ENCODE data around the gene DMAP1.
"Not testable (repeated sequence)": the region's sequence is repeated elsewhere in the genome, so short reads cannot be mapped to it uniquely, and the experiment has no call there.

DNA sequence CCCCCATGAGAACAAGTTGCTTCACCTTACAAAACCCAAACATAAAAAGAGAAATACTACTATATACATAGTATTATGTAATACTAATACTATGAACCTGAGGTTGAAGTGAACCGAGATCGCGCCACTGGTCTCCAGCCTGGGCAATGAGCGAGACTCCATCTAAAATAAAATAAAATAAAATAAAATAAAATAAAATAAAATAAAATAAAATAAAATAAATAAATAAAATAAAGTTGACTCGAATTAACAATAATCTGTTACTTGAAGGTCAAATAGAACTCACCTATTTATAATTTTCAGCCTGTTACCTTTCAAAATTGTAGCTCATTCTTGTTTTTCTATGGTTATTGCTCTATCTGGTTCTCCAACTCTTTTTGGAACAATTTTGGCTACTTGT is 6.7 kb upstream of the DMAP1 start:
- TF ChIP-seq, protein P1, sequence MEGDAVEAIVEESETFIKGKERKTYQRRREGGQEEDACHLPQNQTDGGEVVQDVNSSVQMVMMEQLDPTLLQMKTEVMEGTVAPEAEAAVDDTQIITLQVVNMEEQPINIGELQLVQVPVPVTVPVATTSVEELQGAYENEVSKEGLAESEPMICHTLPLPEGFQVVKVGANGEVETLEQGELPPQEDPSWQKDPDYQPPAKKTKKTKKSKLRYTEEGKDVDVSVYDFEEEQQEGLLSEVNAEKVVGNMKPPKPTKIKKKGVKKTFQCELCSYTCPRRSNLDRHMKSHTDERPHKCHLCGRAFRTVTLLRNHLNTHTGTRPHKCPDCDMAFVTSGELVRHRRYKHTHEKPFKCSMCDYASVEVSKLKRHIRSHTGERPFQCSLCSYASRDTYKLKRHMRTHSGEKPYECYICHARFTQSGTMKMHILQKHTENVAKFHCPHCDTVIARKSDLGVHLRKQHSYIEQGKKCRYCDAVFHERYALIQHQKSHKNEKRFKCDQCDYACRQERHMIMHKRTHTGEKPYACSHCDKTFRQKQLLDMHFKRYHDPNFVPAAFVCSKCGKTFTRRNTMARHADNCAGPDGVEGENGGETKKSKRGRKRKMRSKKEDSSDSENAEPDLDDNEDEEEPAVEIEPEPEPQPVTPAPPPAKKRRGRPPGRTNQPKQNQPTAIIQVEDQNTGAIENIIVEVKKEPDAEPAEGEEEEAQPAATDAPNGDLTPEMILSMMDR (IDR thresholded peaks at IDR 0.05) = not testable (repeated sequence)
- TF ChIP-seq POLR2A (IDR thresholded peaks at IDR 0.05) = not testable (repeated sequence)
